Measurements from ENCODE around the gene CYB561A3.
"Not testable (repeated sequence)": the region's sequence is repeated elsewhere in the genome, so short reads cannot be mapped to it uniquely, and the experiment has no call there.

- not testable (repeated sequence) for TF ChIP-seq CTCF, POLR2A (IDR thresholded peaks at IDR 0.05)
Observed at GRCh38 chr11:61383859-61384258, 22.2 kb upstream of the CYB561A3 start.

Measured in upper lobe of left lung (tissue), 4 donors.